ENCODE data around the gene MRPS22.

The MRPS22 gene

DNA sequence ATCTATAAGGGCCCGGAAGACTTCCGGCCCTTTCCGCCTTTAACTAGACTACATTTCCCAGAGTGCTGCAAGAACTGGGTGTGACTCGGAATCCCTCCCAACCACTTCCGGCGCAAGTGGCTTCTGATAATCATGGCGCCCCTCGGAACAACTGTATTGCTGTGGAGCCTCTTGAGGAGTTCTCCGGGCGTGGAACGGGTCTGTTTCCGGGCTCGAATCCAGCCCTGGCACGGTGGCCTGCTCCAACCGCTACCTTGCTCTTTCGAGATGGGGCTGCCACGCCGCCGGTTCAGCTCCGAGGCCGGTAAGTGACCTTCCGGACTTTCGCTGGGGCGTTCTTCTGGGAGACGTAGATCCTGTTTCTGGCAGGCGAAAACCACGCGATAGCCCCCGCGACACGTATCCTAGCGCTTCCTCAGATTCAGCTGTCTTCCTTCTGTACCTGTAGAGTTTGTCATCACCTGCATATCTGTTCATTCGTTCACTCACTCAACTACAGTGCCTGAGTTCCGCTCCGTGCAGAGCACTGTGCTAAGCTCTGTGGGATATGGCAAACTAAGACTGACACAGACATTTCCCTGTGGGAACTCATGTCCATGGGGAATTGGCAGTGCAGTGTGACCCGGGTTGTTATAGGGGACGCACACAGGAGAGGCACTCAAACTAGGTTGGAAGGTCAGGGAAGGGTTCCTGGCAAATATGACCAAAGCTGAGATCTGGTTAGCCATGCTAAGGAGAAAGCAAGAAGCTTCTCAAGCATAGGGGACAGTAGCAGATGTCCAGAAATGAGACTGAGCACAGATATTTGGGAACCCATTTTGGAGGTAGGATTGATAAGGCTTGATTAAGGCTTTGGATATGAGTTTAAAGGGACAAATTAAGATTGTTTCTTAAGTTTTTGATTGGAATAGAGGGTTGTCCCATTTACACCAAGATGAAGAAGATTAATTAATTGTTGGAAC lies at the start of gene MRPS22:
MRPS22 (plus strand) TSS at position 126 of the 962 bp plus-strand sequence; CDS start at position 133, 7 bp downstream.
- DNase-seq = peak; percentile 79

DNA sequence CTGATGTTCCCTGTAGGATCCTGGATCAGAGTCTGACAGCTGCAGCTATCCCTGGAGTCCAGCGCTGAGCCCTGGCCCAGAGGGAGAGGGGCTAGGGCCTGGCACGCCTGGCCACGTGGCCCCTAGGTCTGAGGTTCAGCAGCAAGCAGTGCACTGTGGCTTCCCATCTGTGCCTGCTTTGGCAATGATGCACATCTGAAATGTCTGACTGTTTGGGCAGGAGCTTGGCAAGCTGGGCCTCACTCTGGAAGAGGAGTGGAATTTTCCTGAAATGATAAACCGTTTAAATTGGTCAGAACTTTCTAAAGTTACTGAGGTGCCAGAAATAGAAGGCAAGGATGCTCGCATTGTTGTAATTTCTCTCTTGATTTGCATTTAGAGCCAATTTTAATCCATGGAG lies 48.8 kb upstream of the MRPS22 start:
- DNase-seq = no peak

DNA sequence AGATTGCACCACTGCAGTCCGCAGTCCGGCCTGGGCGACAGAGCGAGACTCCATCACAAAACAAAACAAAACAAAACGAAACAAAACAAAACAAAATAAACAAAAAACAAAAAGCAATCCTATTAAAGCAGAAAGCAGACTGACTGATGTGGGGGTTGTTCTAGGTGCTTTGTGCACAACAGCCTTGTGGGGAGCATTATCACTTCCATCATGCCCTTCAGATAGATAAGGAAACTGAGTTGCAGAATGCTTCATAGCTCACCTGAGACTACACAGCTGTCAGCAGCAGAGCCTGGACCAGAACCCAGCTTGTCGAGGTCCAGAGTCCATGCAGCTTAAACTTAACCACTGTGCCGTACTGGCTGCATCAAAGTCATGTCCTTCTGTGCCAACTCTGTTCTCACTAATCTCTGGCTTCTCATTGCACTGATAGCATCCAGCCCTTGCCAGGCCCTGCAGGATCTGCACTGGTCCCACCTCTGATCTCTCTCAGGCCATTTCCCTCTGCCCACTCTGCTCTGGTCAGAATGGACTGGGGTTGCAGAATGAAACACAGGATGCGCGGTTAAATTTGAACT lies 47.6 kb upstream of the MRPS22 start:
- no peak for DNase-seq

DNA sequence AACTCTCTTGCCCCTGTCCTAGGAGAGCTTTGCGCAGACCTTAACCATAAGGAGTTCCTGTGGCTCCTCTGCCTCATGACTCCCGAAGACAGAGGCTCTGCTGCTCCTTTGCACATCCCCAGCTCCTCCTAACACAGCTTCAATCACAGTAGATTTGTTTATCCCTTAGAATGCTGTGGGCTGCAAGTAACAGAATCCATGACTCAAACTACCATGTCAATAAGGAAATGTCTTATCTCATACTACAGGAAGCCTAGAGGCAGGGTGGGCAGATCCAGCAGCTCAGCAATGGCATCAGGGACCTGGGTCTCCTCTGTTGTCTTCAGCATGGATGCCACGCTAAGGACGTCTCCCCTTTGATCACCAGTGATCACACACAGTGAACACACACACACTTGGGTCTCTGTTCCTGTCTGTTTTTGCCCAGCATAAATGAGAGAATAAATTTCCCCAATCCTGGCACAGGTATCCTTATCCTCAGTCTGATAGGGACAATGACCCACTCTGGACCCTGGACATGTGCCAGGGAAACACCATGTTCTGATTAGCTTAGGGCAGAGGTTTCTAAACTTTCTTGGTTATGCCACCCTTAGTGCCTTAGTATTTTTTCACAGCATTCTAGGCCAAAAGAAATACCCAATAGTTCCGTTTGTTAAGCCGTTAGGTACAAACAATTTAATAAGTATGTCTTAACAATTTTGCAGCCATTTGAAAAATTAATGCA lies 46.1 kb upstream of the MRPS22 start:
- no peak for DNase-seq

DNA sequence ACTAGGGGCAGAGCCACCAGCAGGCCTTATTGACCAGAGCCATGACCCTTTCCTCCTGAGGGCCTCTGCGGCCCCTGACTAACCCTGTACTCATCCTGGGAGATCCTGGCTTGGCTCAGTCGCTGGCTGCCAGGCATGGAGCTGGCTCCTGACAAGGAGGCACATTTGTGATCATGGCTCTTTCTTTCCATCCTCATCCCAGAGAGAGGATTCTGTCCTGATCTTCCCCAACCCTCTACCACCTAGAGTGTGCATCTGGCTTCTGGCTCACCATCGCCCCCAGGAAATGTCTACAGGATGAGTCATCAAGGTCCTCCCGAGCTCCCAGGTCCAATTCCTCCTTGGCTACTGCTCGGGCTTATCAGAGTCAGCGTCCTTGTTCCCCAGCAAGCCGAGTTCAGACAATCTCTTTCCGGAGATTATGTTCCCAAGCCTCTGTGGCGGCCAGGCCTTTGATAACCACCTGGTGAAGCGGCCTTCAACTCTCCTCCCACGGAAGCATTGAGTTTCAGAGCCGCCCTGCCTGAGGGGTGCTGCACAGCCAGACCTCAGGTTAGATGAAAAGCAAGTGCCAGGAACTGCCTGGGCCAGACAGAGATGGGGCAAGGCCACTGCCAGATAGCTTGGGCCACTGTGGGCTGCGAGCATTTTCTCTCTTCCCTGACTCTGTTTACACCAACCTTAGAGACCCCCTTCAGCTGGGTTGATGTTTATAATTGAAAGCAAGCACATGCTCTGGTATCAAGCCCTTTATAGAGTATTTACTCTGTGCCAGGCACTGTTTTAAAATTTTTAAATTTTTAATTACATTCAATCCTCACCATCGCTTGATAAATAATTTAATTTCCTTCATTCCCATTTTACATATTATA lies 44.3 kb upstream of the MRPS22 start:
- DNase-seq = no peak

DNA sequence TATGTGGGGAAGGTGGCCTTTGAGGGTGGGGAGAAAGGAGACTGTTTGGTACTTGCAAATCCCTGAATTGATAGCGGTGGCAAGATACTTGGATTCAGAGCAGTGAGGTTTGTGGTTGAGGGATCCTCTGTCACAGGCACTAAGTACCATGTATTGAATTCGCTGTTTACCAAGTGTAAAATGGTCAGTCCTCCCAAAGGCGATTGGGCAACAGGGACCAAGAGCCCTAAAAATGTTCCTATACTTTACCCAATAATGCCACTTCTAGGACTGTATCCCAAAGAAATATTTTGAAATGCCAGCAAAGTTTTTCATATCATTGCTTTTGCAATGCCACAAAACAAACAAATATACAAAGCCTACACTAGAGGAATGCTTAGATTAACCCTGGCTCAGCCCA lies 43.4 kb upstream of the MRPS22 start:
- no peak for DNase-seq

DNA sequence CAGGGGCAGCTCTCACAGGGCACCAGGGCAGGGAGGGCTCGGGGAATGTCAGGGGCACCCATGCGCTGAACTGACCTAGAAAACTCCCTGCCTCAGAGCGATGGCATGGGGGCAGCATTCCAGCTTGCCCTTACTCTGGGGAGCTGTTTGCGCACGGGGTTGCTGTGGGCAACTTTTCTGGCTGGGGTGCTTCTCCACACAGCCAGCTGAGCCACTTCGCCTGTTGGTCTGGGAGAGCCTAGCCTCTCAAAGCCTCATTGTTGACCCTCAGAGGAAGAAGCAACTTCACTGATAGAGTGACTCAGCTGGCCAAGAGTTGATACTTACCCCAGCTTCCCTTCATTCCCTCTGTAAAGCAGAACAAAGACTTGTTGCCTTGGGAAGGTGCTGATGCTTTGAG lies 42.6 kb upstream of the MRPS22 start:
- no peak for DNase-seq

DNA sequence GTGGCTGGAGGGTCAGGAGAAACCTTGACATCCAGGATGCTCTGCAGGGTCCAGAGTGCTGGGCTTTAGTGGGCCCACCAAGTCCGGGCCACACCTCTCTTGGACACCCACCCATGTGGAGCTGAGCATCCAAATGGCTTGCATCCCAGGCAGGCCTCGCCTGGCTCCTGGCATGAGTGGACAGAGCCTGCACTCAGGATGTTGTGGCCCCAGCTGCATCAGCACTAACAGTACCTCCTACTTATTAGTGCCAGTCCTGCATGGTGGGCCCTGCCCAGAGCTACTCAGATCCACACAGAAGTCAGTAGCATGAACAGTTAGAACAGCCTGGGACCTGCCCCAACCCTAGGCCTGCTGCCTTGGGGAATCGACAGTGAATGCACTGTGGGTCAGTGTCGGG lies 42.2 kb upstream of the MRPS22 start:
- DNase-seq = no peak

DNA sequence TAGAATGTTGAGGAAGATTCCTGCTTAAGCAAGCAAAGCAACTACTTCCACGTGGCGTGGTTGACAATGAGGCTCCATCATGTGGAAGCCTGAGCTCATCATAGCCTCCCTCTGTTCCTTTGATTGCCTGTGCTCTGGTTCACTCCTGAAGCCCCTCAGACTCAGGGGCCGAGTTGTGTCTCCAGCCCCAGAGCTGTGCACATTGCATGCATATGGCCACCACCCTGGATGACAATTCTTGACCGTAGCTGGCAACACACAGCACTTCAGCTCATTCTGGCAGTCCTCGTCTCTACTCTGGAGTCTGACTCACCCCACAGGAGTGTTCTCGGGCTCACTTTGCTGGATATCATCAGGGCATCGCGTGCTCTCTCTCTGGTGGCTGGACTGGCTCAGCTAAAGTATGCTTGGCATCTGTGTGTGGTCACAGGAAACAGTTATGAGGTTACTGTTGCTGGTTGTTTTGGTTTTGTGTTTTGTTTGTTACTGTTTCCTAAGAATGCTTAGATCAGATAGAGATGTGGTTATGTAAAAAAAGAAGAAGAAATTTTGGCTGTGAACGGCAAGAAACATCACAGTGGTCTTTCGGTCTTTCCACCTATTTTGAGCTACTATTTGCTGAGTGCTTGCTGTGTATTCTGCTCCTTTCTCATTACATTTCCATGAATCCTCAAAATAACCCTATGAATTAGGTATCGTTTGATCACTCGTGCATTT lies 41.6 kb upstream of the MRPS22 start:
- DNase-seq = no peak

DNA sequence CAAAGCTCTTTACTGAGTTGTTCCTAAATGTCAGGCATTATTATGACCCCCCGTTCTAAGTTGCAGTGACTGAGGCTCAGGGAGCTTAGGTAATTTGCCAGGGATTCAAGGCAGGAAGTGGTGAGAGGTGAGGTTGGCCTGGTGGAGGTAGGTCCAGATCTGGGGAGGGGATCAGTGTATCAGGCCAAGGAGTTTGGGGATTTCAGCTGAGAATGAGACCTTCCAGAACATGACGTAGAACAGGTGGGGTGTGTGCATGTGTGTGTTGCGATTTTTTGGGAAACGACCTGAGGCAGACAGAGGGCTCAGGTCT lies 41.1 kb upstream of the MRPS22 start:
- no peak for DNase-seq

DNA sequence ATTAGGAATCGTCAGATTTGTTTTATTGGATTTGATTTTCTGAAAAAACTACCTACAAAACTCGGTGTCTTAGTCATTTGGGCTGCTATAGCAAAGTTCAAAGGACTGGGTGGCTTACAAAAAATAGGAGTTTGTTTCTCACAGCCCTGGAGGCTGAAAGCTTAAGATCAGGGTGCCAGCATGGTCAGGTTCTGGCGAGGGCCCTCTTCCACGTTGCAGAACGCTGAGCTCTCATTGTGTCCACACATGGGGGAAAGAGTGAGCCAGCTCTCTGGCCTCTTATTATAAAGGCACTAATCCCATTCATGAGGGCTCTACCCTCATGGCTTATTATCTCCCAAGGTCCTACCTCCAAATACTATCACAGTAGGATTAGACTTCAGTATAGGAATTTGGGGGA lies 40.6 kb upstream of the MRPS22 start:
- no peak for DNase-seq

DNA sequence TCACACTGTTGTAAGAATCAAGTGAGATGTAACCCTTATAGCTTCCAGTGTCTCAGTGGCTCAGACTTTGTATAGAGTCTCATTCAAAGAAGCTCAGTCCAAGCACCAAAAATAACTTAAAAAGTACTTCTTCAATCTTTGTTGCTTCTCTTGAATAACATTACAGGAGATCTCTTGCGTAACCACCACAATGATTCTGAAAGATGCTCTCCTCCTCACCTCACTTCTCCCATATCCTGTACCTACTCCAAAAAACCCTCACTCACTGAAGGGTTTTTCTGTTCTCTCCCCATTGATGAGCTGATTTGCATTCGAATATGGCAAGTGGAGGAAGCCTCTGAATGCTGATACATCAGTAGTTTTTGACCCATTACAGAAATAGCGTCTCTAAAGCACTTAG lies 39.4 kb upstream of the MRPS22 start:
- DNase-seq = no peak

DNA sequence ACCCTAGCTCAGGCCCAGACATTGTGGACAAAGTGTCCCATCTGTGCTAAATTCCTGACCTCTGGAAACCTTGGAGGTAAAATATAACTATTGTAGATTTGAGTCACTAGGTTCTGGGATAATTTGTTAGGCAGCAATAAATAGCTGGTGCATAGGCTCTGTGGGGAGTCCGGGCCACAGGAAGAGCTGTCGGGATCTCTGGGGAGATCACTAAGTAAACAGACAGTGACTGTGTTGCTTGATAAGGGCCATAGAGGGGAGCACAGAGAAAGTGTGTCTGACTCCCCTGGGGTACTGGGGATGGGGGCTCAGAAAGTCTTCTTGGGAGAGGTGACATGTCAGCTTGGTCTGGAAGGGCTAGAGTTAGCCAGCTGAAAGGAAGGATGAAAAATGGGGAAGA lies 37.7 kb upstream of the MRPS22 start:
- no peak for DNase-seq

DNA sequence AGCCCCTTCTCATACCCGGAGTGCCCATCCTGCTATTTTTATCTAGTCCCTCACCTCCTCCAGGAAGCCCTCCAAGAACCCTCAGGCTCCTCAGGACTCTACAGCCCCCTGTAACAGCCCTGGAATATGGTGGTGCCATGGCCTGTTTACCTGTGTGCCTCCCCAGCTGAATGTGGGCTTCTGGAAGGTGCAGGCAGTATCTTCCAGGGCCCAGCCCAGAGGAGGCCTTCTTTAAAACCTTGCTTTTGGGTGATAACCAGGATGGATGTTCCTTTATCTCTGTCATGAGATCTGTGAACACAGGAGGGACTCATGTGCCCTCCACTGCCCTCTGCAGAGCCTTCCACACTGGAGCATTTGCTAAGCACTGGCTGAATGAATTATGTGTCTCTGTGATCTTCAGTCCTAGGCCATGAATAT lies 36.7 kb upstream of the MRPS22 start:
- DNase-seq = no peak

DNA sequence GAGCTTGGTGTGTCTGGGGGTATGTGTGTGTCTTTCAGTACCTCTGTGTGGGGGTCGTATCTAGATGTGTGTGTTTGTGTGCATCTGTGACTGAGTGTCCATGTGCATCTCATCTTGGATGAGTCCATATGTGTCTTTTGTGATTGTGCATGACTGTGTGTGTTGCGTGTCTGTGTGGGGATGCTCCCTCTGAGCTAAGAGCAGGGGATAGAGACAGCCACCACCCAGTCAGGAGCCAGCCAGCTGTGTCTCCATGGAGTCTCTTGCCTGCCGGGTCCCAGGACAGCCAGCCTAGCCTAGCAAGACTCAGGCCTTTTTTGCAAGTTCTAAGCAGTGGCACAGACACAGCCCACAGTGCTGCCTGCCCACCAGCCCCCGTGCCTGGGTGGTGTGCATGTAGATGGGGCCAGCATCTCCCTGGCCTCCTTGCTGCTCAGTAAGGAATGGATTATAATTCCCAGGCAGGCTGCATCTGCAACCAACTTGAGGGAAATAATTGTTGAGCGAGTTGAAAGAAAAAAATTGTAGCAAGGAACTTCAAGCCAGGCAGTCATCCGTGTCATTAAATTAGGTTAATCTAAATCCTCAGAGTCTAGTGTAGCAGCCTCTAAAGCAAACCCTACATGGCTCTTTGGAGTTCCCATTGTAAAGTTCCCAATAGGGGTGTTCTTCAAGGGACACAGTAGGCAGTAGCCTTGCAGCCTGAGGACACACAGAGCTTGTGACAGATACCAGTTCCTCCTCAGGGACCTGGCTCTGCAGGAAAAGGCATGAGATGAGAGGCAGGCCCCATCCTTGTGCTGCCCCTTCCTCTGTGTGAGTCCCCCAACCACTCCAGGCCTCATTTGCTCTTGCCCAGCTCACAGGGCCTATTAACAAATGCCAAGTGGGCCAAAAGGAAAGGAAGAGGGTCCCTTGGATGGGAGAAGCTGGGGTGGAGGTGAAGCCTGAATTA lies 35.9 kb upstream of the MRPS22 start:
- no peak for DNase-seq

DNA sequence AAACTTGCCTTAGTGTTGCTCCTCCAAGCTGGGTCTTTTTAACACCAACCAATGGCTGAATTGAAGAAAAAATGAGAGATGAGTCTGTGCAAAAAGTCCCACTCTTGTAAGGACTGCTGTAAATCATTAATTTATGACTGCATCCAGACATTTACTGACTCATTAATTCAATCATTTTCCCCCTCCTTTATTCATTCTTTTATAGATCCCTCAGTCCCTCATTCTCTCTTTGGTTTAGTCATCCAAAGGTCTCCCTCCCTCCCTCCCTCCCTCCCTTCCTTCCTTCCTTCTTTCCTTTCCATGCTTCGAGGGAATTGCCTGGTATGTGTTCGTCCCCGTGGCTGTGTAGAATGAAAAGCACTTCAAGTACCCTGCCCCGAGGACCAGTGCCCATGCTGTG lies 35.3 kb upstream of the MRPS22 start:
- no peak for DNase-seq

DNA sequence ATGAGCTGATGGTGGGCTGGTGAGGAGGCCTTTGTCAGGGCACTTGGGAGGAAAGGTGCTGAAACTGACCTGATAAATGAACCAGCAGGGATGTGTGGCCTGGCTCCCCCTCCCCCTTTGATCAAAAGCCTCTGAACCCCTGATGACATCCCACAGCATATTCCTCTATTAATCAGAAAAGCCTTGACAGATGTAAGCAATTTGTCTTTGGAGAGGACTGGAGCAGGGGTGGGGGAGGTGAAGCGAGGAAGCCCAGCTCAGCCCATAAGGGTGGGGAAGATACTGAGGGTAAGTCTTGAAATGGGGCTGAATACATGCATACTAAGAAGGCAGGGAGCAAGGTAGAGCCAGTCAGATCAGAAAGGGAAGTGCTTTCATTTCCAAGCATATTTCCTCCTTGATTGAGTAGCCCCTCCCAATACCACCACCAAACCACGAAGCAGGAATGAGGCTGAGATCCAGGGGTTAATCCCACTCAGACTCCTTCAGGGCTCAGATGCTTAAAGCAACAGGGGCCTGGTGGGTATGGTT lies 34.7 kb upstream of the MRPS22 start:
- no peak for DNase-seq

DNA sequence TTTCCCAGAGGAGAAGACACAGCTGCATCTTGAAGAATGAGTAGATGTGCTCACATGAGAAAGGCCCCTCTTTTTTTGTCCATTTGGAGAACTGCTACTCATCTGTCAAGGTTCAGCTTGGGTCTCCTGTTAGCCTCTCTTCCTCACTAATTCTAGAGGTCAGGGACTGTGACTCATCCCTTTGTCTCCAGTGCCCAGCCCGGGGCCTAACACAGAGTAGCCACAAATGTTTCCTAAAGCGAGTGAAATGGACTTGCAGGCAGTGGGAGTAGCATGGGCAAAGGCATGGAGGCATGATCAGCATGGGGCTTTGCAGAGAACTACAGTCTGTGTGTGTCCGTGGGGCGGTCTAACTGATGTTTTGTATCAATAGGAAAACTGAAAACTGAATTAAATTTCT lies 33.9 kb upstream of the MRPS22 start:
- no peak for DNase-seq

DNA sequence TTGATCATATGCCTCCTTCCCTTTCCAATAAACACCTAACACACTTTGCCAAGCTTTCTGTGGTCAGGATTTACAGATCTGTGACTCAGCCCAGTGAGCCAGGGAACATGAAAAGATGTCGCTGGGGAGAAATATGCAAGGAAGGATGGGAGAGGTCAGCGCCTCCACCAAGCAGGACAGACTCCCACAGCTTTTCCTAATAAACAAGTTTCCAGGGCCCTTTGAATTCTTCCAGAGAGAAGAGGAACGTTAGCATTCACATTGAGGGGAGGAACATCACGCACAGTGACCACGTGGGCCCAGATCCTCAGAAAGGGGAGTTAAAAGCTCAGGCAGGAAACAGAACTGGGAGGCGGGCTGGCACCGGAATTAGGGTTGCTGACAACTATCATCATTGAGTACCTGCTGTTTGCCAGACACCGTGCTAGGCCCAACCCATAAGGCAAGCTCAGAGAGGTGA lies 33.3 kb upstream of the MRPS22 start:
- DNase-seq = no peak

DNA sequence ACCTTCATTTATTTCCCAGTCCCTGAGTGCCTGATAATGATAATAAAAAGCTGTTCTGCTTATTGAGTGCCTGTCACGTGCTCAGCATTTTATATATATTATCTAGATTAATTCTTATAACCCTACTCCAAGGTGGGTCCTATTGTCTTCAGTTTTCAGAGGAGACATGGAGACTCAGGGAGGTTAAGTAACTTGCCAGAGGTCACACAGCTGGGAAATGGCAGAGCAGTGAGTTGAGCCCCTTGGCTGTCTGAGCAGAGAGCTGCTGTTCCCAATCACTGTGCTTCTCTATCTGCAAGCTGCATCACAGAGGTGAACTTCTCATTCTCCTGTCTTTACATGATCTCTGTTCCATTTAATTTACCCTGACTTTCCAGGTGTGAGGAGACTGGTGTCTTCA lies 32.3 kb upstream of the MRPS22 start:
- no peak for DNase-seq

DNA sequence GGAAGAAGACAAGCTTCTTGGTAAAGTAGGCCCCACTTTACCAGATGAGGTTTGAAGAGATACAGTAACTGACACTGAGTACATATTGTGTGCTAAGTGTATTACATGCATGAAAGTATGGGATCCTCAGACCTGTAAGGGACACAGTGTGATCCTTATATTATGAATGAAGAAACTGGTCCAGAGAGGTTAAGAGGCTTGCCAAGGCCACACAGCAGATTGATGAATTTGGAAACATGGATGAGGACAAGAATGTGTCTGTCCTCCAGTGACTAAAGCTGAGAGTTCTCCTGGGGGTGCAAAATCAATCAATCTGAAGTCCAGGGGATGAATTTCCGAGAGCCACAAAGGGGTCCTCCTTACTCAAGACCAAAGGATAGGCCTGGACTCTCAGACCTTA lies 31.4 kb upstream of the MRPS22 start:
- DNase-seq = no peak
